Measurements from ENCODE around the gene FFAR2. TPM values are rescaled to one million over a fixed set of nuclear protein-coding genes. Genes with fewer than 3 reads are reported as not detected.
"Not testable (repeated sequence)": the region's sequence is repeated elsewhere in the genome, so short reads cannot be mapped to it uniquely, and the experiment has no call there.

The FFAR2 gene
- total and polyA plus RNA-seq, 4 donors, result 0.25 to 0.84 (median 0.47) TPM

DNA sequence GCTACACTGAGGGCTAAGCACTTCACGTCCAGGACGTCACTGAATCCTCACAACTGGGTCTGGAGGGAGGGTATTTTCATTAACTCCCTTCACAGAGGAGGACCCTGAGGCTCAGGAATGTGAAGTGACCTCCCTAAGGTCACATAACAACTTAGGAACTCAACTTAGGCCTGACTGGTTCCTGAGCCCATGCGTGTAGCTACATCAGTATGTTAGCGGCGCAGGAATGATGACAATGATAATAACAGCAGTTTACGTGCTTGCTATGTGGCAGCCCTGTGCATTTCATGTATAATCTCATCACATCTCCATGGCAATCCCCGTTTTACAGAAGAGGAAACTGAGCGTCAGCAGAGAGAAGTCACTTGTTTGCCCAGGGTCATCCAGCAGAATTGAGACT, 23.9 kb downstream of the FFAR2 start (continued):
- TF ChIP-seq, protein P1, sequence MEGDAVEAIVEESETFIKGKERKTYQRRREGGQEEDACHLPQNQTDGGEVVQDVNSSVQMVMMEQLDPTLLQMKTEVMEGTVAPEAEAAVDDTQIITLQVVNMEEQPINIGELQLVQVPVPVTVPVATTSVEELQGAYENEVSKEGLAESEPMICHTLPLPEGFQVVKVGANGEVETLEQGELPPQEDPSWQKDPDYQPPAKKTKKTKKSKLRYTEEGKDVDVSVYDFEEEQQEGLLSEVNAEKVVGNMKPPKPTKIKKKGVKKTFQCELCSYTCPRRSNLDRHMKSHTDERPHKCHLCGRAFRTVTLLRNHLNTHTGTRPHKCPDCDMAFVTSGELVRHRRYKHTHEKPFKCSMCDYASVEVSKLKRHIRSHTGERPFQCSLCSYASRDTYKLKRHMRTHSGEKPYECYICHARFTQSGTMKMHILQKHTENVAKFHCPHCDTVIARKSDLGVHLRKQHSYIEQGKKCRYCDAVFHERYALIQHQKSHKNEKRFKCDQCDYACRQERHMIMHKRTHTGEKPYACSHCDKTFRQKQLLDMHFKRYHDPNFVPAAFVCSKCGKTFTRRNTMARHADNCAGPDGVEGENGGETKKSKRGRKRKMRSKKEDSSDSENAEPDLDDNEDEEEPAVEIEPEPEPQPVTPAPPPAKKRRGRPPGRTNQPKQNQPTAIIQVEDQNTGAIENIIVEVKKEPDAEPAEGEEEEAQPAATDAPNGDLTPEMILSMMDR (IDR thresholded peaks at IDR 0.05; ENCODE audit: low read depth, low read length, missing input control), result no peak
- TF ChIP-seq TAF1 (conservative IDR thresholded peaks at IDR 0.05) (no peak), FOXA2 (IDR thresholded peaks at IDR 0.05) (no peak), NR2F2 (IDR thresholded peaks at IDR 0.05) (no peak)
- TF ChIP-seq, protein P2, sequence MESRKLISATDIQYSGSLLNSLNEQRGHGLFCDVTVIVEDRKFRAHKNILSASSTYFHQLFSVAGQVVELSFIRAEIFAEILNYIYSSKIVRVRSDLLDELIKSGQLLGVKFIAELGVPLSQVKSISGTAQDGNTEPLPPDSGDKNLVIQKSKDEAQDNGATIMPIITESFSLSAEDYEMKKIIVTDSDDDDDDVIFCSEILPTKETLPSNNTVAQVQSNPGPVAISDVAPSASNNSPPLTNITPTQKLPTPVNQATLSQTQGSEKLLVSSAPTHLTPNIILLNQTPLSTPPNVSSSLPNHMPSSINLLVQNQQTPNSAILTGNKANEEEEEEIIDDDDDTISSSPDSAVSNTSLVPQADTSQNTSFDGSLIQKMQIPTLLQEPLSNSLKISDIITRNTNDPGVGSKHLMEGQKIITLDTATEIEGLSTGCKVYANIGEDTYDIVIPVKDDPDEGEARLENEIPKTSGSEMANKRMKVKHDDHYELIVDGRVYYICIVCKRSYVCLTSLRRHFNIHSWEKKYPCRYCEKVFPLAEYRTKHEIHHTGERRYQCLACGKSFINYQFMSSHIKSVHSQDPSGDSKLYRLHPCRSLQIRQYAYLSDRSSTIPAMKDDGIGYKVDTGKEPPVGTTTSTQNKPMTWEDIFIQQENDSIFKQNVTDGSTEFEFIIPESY (IDR thresholded peaks at IDR 0.05), result no peak

- no peak overlapping the region for H3K4me3 ChIP-seq (ENCODE audit: low read depth in 1 of 3, low read length in 3 of 3)
- TF ChIP-seq, protein P3, sequence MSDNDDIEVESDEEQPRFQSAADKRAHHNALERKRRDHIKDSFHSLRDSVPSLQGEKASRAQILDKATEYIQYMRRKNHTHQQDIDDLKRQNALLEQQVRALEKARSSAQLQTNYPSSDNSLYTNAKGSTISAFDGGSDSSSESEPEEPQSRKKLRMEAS (IDR thresholded peaks at IDR 0.05), result no peak
- TF ChIP-seq FOXA2 (IDR thresholded peaks at IDR 0.05) (no peak), GABPA (IDR thresholded peaks at IDR 0.05 in 1 of 2, conservative IDR thresholded peaks at IDR 0.05 in 1 of 2) (no peak), RAD21 (IDR thresholded peaks at IDR 0.05) (no peak), HNF4G (IDR thresholded peaks at IDR 0.05) (no peak), TAF1 (conservative IDR thresholded peaks at IDR 0.05) (no peak), NR2F2 (IDR thresholded peaks at IDR 0.05) (no peak), HNF4A (conservative IDR thresholded peaks at IDR 0.05) (no peak), YY1 (IDR thresholded peaks at IDR 0.05) (no peak), SP1 (IDR thresholded peaks at IDR 0.05) (no peak), FOXA1 (IDR thresholded peaks at IDR 0.05) (no peak), EGR1 (IDR thresholded peaks at IDR 0.05; ENCODE audit: low read depth in 2 of 2) (no peak), JUND (IDR thresholded peaks at IDR 0.05) (no peak), RXRA (IDR thresholded peaks at IDR 0.05) (no peak)
- TF ChIP-seq, protein P4, sequence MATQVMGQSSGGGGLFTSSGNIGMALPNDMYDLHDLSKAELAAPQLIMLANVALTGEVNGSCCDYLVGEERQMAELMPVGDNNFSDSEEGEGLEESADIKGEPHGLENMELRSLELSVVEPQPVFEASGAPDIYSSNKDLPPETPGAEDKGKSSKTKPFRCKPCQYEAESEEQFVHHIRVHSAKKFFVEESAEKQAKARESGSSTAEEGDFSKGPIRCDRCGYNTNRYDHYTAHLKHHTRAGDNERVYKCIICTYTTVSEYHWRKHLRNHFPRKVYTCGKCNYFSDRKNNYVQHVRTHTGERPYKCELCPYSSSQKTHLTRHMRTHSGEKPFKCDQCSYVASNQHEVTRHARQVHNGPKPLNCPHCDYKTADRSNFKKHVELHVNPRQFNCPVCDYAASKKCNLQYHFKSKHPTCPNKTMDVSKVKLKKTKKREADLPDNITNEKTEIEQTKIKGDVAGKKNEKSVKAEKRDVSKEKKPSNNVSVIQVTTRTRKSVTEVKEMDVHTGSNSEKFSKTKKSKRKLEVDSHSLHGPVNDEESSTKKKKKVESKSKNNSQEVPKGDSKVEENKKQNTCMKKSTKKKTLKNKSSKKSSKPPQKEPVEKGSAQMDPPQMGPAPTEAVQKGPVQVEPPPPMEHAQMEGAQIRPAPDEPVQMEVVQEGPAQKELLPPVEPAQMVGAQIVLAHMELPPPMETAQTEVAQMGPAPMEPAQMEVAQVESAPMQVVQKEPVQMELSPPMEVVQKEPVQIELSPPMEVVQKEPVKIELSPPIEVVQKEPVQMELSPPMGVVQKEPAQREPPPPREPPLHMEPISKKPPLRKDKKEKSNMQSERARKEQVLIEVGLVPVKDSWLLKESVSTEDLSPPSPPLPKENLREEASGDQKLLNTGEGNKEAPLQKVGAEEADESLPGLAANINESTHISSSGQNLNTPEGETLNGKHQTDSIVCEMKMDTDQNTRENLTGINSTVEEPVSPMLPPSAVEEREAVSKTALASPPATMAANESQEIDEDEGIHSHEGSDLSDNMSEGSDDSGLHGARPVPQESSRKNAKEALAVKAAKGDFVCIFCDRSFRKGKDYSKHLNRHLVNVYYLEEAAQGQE (IDR thresholded peaks at IDR 0.05), result no peak
- TF ChIP-seq, protein P2 (IDR thresholded peaks at IDR 0.05), result no peak
- no peaks in the 10 kb centered on the region for H3K4me1 ChIP-seq (ENCODE audit: control insufficient read depth in 4 of 4, insufficient read depth in 4 of 4, low read length in 3 of 4)
- DNase-seq (ENCODE audit: low spot score), result no peak
- no peaks in the 10 kb centered on the region for H3K36me3 ChIP-seq (ENCODE audit: control insufficient read depth in 4 of 4, insufficient read depth in 3 of 4, low read depth in 1 of 4, low read length in 3 of 4)
- H3K27ac ChIP-seq (ENCODE audit: low read depth in 1 of 2, low read length in 2 of 2), result no peak overlapping the region
- no peaks in the 10 kb centered on the region for H3K9me3 ChIP-seq (ENCODE audit: control insufficient read depth in 4 of 4, low read length in 3 of 4)
- WGBS, result 96% methylated on average over 14 of the region's 14 CpGs
- no peak overlapping the region for H3K9ac ChIP-seq (ENCODE audit: low read depth in 1 of 2, low read length in 2 of 2)
- no peaks in the 10 kb centered on the region for H3K27me3 ChIP-seq (ENCODE audit: control insufficient read depth in 4 of 4, insufficient read depth in 4 of 4, low read length in 3 of 4)
These were observed 26.0 kb downstream of the FFAR2 start for GRCh38 chr19:35474104-35474503.

- H3K4me1 ChIP-seq (ENCODE audit: control insufficient read depth in 4 of 4, insufficient read depth in 4 of 4, low read length in 3 of 4); H3K9me3 ChIP-seq (ENCODE audit: control insufficient read depth in 4 of 4, low read length in 3 of 4); H3K9ac ChIP-seq (ENCODE audit: low read depth in 1 of 2, low read length in 2 of 2); H3K27me3 ChIP-seq (ENCODE audit: control insufficient read depth in 4 of 4, insufficient read depth in 4 of 4, low read length in 3 of 4); DNase-seq (ENCODE audit: low spot score); H3K36me3 ChIP-seq (ENCODE audit: control insufficient read depth in 4 of 4, insufficient read depth in 3 of 4, low read depth in 1 of 4, low read length in 3 of 4); H3K27ac ChIP-seq (ENCODE audit: low read depth in 1 of 2, low read length in 2 of 2); H3K4me3 ChIP-seq (ENCODE audit: low read depth in 1 of 3, low read length in 3 of 3): not testable (repeated sequence)
- WGBS, result 95% methylated on average over 7 of the region's 7 CpGs
These were observed 26.5 kb downstream of the FFAR2 start for GRCh38 chr19:35474594-35474993.
